HepG2 (cell line): ENCODE measurements around the gene NDUFS6. TPM values are rescaled to one million over a fixed set of nuclear protein-coding genes. Genes with fewer than 3 reads are reported as not detected.

Experiments
- AHR ChIP-seq: IDR thresholded peaks from 2 replicates; pipeline ENCODE4 v1.6.1; 2018; ENCODE audit warnings: missing genetic modification reagents, missing compliant biosample characterization
- CHD2 ChIP-seq: IDR thresholded peaks from 2 replicates; pipeline ENCODE4 v1.6.1; 2011; ENCODE audit warnings: low read depth, low read length, improper control_type of control experiment
- ELK4 ChIP-seq: sonication (generic); formaldehyde crosslinking; IDR thresholded peaks from 2 replicates; pipeline ENCODE4 v1.9.0; 2021; ENCODE audit warnings: missing genetic modification reagents, borderline replicate concordance
- GLI4 ChIP-seq: sonication (generic); formaldehyde crosslinking; IDR thresholded peaks from 2 replicates; pipeline ENCODE4 v1.5.1; 2020; ENCODE audit warnings: missing genetic modification reagents, mild to moderate bottlenecking, moderate library complexity, borderline replicate concordance
- HHEX ChIP-seq: IDR thresholded peaks from 2 replicates; pipeline ENCODE4 v1.6.1; 2016; ENCODE audit warnings: control low read depth
- JARID2 ChIP-seq: sonication (generic); formaldehyde crosslinking; IDR thresholded peaks from 2 replicates; pipeline ENCODE4 v1.8.1; 2023; ENCODE audit warnings: missing genetic modification reagents, inconsistent platforms; ENCODE audit not compliant: insufficient replicate concordance
- MTA1 ChIP-seq: sonication (generic); formaldehyde crosslinking; IDR thresholded peaks from 2 replicates; pipeline ENCODE4 v1.4.0; 2020; ENCODE audit warnings: missing genetic modification reagents, mild to moderate bottlenecking, borderline replicate concordance
- POLR2G ChIP-seq: fragments of 200-400 bp; formaldehyde crosslinking; IDR thresholded peaks from 2 replicates; pipeline ENCODE4 v1.6.1; 2018; ENCODE audit warnings: mild to moderate bottlenecking, low read depth, low read length, moderate library complexity
- SP5 ChIP-seq: IDR thresholded peaks from 2 replicates; pipeline ENCODE4 v1.6.1; 2016; ENCODE audit warnings: low read depth, borderline replicate concordance
- TMF1 ChIP-seq: sonication (generic); formaldehyde crosslinking; IDR thresholded peaks from 2 replicates; pipeline ENCODE4 v1.8.1; 2022; ENCODE audit warnings: low read depth, missing genetic modification reagents
- TRIM22 ChIP-seq: fragments of 450-650 bp; IDR thresholded peaks from 2 replicates; pipeline ENCODE4 v1.6.1; 2017
- WIZ ChIP-seq: sonication (generic); formaldehyde crosslinking; IDR thresholded peaks from 2 replicates; pipeline ENCODE4 v1.5.1; 2020; ENCODE audit warnings: mild to moderate bottlenecking, missing genetic modification reagents
- ZMAT3 ChIP-seq: sonication (generic); formaldehyde crosslinking; conservative IDR thresholded peaks from 2 replicates; pipeline ENCODE4 v1.7.0; 2021; ENCODE audit warnings: missing genetic modification reagents
- ZNF280B ChIP-seq: sonication (generic); formaldehyde crosslinking; IDR thresholded peaks from 2 replicates; pipeline ENCODE4 v1.5.0; 2020; ENCODE audit warnings: missing genetic modification reagents, mild to moderate bottlenecking, borderline replicate concordance
- ZNF367 ChIP-seq: sonication (generic); formaldehyde crosslinking; IDR thresholded peaks from 2 replicates; pipeline ENCODE4 v1.4.0; 2020; ENCODE audit warnings: missing genetic modification reagents, borderline replicate concordance
- ZNF496 ChIP-seq: sonication (generic); formaldehyde crosslinking; IDR thresholded peaks from 2 replicates; pipeline ENCODE4 v1.8.1; 2023; ENCODE audit warnings: mild to moderate bottlenecking, moderate library complexity, missing genetic modification reagents; ENCODE audit not compliant: insufficient replicate concordance
- ZNF549 ChIP-seq: sonication (generic); formaldehyde crosslinking; IDR thresholded peaks from 2 replicates; pipeline ENCODE4 v1.5.0; 2020; ENCODE audit warnings: missing genetic modification reagents
- ZNF609 ChIP-seq: sonication (generic); formaldehyde crosslinking; IDR thresholded peaks from 2 replicates; pipeline ENCODE4 v1.4.0; 2020; ENCODE audit warnings: mild to moderate bottlenecking, missing genetic modification reagents, borderline replicate concordance
- ZNF724P ChIP-seq: sonication (generic); formaldehyde crosslinking; IDR thresholded peaks from 2 replicates; pipeline ENCODE4 v1.8.0; 2022; ENCODE audit warnings: missing genetic modification reagents, borderline replicate concordance
- ZNF777 ChIP-seq: sonication (generic); formaldehyde crosslinking; IDR thresholded peaks from 2 replicates; pipeline ENCODE4 v1.4.0; 2020; ENCODE audit warnings: missing genetic modification reagents
- ZZZ3 ChIP-seq: sonication (generic); formaldehyde crosslinking; IDR thresholded peaks from 2 replicates; pipeline ENCODE4 v1.4.0; 2020; ENCODE audit warnings: missing genetic modification reagents, mild to moderate bottlenecking, borderline replicate concordance
- polyA plus RNA-seq, 8 experiments: library from polyadenylated mRNA; depleted of rRNA in 3 of 8; stranded (reverse) in 7 of 8; unstranded in 1 of 8; fragments of >200 nt; fragmentation: Illumina TruSeq in 4 of 8; extraction: Trizol in 4 of 8; gene quantifications; 2 replicates each; pipeline versions ENCODE4 v1.2.1 to v1.2.3, GENCODE V29; 2011 to 2016; ENCODE audit warnings: low read depth in 4 of 8, missing spikeins in 1 of 8, mixed read lengths in 1 of 8; ENCODE audit not compliant: insufficient read depth in 1 of 8
- total RNA-seq, 5 experiments: library from RNA; depleted of rRNA; stranded (reverse); fragments of >200 nt; fragmentation: Illumina TruSeq; extraction: Trizol; gene quantifications; 2 replicates each; pipeline ENCODE4 v1.2.3, GENCODE V29; 2016; ENCODE audit warnings: low read depth in 1 of 5

The NDUFS6 gene
- total and polyA plus RNA-seq, 2 of the 13 experiments (the other 11 are each of a cell fraction or from before 2014, with no cell fraction given): 23.7 to 50.4 TPM

- TF ChIP-seq ZNF367: no peak; the same call in 1 of the 2 replicates
- no peak for TF ChIP-seq CHD2
- TF ChIP-seq ZNF609 (CRISPR knock-in tag): no peak
- TF ChIP-seq ZNF724P: 0 out of 2 replicates have a peak, but pooled peaks have one; percentile 70
- 0 out of 2 replicates have a peak, but pooled peaks have one; percentile 45 for TF ChIP-seq TMF1 (CRISPR knock-in tag)
- no peak for TF ChIP-seq JARID2 (CRISPR knock-in tag)
- TF ChIP-seq ZZZ3: peak; percentile 85
- TF ChIP-seq ZNF777: peak; percentile 58; the same call in 1 of the 2 replicates
- no peak for TF ChIP-seq HHEX
- peak; percentile 79 for TF ChIP-seq ZNF280B (CRISPR knock-in tag)
- TF ChIP-seq ZNF496 (CRISPR knock-in tag): no peak
- no peak; the same call in 1 of the 2 replicates for TF ChIP-seq WIZ (CRISPR knock-in tag)
- TF ChIP-seq MTA1 (CRISPR knock-in tag): peak; percentile 51; the same call in 1 of the 2 replicates
- peak; percentile 71 for TF ChIP-seq POLR2G
- no peak for TF ChIP-seq ZNF549 (CRISPR knock-in tag)
- TF ChIP-seq TRIM22: no peak
- no peak for TF ChIP-seq SP5
- peak; percentile 51; the same call in 1 of the 2 replicates for TF ChIP-seq GLI4 (CRISPR knock-in tag)
- no peak for TF ChIP-seq ELK4 (CRISPR knock-in tag)
- 0 out of 2 replicates have a peak, but pooled peaks have one; percentile 36 for TF ChIP-seq AHR
- TF ChIP-seq ZMAT3 (CRISPR knock-in tag): no peak; the same call in 1 of the 2 replicates
Measured at GRCh38 chr5:1801222-1801966, at the start of gene NDUFS6 (continued).
